OCI-LY3 (cell line): ENCODE measurements around the gene DNAH10.

Experiments used
- CTCF ChIP-seq: fragments of 200-600, 300-600 bp; sonication (generic); IDR thresholded peaks from 2 replicates; pipeline ENCODE4 v1.5.1; 2014; ENCODE audit warnings: antibody characterized with exemption, low read length, low read depth
- EZH2phosphoT487 ChIP-seq: fragments of 200-600 bp; shearing (Covaris generic); IDR thresholded peaks from 2 replicates; pipeline ENCODE4 v1.6.1; 2018; ENCODE audit warnings: antibody characterized with exemption, mixed run types, low read depth

- TF ChIP-seq CTCF, result no peak
- no peak for TF ChIP-seq EZH2phosphoT487
Measured at GRCh38 chr12:123752046-123752445, 10.1 kb upstream of the DNAH10 start.
